B cell (primary cell): ENCODE data around the gene ELMOD3.

ENCODE experiments used
- EZH2 ChIP-seq: IDR thresholded peaks from 2 replicates; pipeline ENCODE4 v1.6.1; 2012; ENCODE audit warnings: borderline replicate concordance, low read depth, mild to moderate bottlenecking, moderate library complexity, low read length; ENCODE audit not compliant: insufficient read depth, poor library complexity, severe bottlenecking
- TF ChIP-seq, protein P1 (sequence below): fragments of 200-600 bp; IDR thresholded peaks from one replicate; pipeline ENCODE4 v1.8.0; 2022; ENCODE audit warnings: antibody characterized with exemption, mild to moderate bottlenecking

DNA sequence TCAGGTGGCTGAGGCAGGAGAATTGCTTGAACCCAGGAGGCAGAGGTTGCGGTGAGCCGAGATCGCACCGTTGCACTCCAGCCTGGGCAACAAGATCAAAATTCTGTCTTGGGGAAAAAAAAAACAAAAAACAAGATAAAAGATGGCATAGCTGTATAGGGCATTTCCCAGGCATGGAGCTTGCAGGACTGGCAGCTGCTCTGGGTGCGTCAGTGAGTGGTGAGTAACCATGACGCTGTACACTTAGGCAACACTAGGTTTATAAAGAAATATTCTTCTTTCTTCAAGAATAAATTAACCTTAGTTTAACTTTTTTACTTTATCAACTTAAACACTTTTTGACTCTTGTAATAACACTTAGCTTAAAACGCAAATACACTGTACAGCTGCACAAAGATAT is 42.2 kb upstream of the ELMOD3 start:
- no peak for TF ChIP-seq EZH2
- TF ChIP-seq, protein P1, sequence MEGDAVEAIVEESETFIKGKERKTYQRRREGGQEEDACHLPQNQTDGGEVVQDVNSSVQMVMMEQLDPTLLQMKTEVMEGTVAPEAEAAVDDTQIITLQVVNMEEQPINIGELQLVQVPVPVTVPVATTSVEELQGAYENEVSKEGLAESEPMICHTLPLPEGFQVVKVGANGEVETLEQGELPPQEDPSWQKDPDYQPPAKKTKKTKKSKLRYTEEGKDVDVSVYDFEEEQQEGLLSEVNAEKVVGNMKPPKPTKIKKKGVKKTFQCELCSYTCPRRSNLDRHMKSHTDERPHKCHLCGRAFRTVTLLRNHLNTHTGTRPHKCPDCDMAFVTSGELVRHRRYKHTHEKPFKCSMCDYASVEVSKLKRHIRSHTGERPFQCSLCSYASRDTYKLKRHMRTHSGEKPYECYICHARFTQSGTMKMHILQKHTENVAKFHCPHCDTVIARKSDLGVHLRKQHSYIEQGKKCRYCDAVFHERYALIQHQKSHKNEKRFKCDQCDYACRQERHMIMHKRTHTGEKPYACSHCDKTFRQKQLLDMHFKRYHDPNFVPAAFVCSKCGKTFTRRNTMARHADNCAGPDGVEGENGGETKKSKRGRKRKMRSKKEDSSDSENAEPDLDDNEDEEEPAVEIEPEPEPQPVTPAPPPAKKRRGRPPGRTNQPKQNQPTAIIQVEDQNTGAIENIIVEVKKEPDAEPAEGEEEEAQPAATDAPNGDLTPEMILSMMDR, result no peak
